K562 (cell line): ENCODE results near the gene STARD3NL. TPM values are rescaled to one million over a fixed set of nuclear protein-coding genes. Genes with fewer than 3 reads are reported as not detected.
"Not testable (repeated sequence)": the region's sequence is repeated elsewhere in the genome, so short reads cannot be mapped to it uniquely, and the experiment has no call there.

Experiments
- ATAC-seq: fragments of 200-7000 bp; cut with Tn5 transposase; 3 replicates; pipeline ENCODE4 v1.9.1; 2020; ENCODE audit warnings: moderate library complexity
- BruUV-seq: library from RNA; stranded (reverse); fragments of 400-500 nt; replicated peaks from 2 replicates; lab custom pipeline; 2021; lab: Mats Ljungman, UMichigan
- CTCF ChIA-PET: fragments of 300-600 bp; formaldehyde crosslinking; extraction: SDS; loops from one replicate; lab custom pipeline; 2021; ENCODE audit warnings: low intra/inter-chr PET ratio; lab: Yijun Ruan, JAX
- POLR2A ChIA-PET: fragments of 300-600, 350-650 bp; sonication (Branson Sonifier 250); formaldehyde crosslinking; extraction: SDS; loops from one replicate; lab custom pipeline; 2021; ENCODE audit warnings: antibody characterized with exemption, inconsistent platforms; lab: Yijun Ruan, JAX
- DNase-seq, 4 experiments: peaks; one replicate each; pipeline versions ENCODE4 v3.0.0 to v3.0.0-alpha.2; 2011 to 2018; ENCODE audit warnings: low spot score in 3 of 4, mixed read lengths in 3 of 4; ENCODE audit errors: extremely low read depth in 1 of 4
- FAIRE-seq: peaks from 2 replicates; lab custom pipeline; 2011; peaks lifted over from hg19 to GRCh38; lab: Jason Lieb, UNC
- H2AFZ ChIP-seq: 2 replicates; pipeline ENCODE4 v1.6.0; 2011; ENCODE audit warnings: low read depth, low read length, control low read depth, inconsistent platforms
- H3K27ac ChIP-seq: fragments of 200-600 bp; 3 replicates; pipeline ENCODE4 v1.8.0; 2011; ENCODE audit warnings: low read depth, mild to moderate bottlenecking, control low read depth, inconsistent platforms, low read length, moderate library complexity, mixed read lengths; ENCODE audit errors: extremely low read depth
- H3K27me3 ChIP-seq, 2 experiments: fragments of 300-600 bp in 1 of 2; 2 replicates in 1 of 2; 3 replicates in 1 of 2; pipeline versions ENCODE4 v1.6.0 to v1.8.0; 2011; ENCODE audit warnings: inconsistent platforms in 2 of 2, low read length in 2 of 2, mild to moderate bottlenecking in 1 of 2, mixed read lengths in 1 of 2, moderate library complexity in 1 of 2; ENCODE audit not compliant: control insufficient read depth in 2 of 2, insufficient read depth in 2 of 2
- H3K36me3 ChIP-seq: fragments of 300-600 bp; 3 replicates; pipeline ENCODE4 v1.8.0; 2011; ENCODE audit warnings: mild to moderate bottlenecking, low read length, inconsistent platforms; ENCODE audit not compliant: control insufficient read depth, insufficient read depth
- H3K4me1 ChIP-seq, 2 experiments: fragments of 200-600 bp in 1 of 2; replicated peaks in 1 of 2; 2 replicates in 1 of 2; 3 replicates in 1 of 2; pipeline versions ENCODE4 v1.5.1 to v1.8.0; 2011; ENCODE audit warnings: inconsistent platforms in 2 of 2, low read length in 2 of 2, mild to moderate bottlenecking in 1 of 2, mixed read lengths in 1 of 2, moderate library complexity in 1 of 2; ENCODE audit not compliant: control insufficient read depth in 2 of 2, insufficient read depth in 2 of 2
- H3K4me2 ChIP-seq: 2 replicates; pipeline ENCODE4 v1.6.1; 2011; ENCODE audit warnings: low read length, control low read depth, inconsistent platforms, mixed read lengths; ENCODE audit not compliant: insufficient read depth
- H3K4me3 ChIP-seq: fragments of 200-600 bp; sonication (generic), shearing (Covaris generic); 2 replicates; pipeline ENCODE4 v1.5.1; 2016; ENCODE audit warnings: control low read depth, inconsistent platforms
- H3K79me2 ChIP-seq: fragments of 200-600 bp; 3 replicates; pipeline ENCODE4 v1.8.0; 2011; ENCODE audit warnings: low read length, inconsistent platforms; ENCODE audit not compliant: control insufficient read depth, insufficient read depth
- H3K9ac ChIP-seq, 2 experiments: 2 replicates each; pipeline versions ENCODE4 v1.6.0 to v1.6.1; 2011; ENCODE audit warnings: low read depth in 2 of 2, low read length in 2 of 2, control low read depth in 1 of 2, inconsistent platforms in 1 of 2, mild to moderate bottlenecking in 1 of 2, mixed read lengths in 1 of 2; ENCODE audit not compliant: insufficient read depth in 1 of 2
- H3K9me1 ChIP-seq: one replicate; pipeline ENCODE4 v1.6.0; 2011; ENCODE audit warnings: inconsistent platforms, mild to moderate bottlenecking, low read length, moderate library complexity; ENCODE audit not compliant: control insufficient read depth, insufficient read depth
- H3K9me3 ChIP-seq: replicated peaks from 2 replicates; pipeline ENCODE4 v1.5.1; 2011; ENCODE audit warnings: low read depth, low read length, inconsistent platforms; ENCODE audit not compliant: control insufficient read depth, insufficient read depth
- H4K20me1 ChIP-seq: replicated peaks from 2 replicates; pipeline ENCODE4 v1.6.1; 2011; ENCODE audit warnings: low read length, inconsistent platforms, mixed read lengths; ENCODE audit not compliant: control insufficient read depth, insufficient read depth
- BCOR ChIP-seq: fragments of 450-650 bp; IDR thresholded peaks from 2 replicates; pipeline ENCODE4 v1.6.1; 2016
- CREB3L1 ChIP-seq: fragments of 450-650 bp; IDR thresholded peaks from 2 replicates; pipeline ENCODE4 v1.6.1; 2014; ENCODE audit warnings: low read depth, mild to moderate bottlenecking, moderate library complexity, borderline replicate concordance
- NFYB ChIP-seq: IDR thresholded peaks from 2 replicates; pipeline ENCODE4 v1.6.1; 2011; ENCODE audit warnings: mild to moderate bottlenecking, moderate library complexity; ENCODE audit not compliant: insufficient read length; ENCODE audit errors: extremely low read depth
- POLR2H ChIP-seq: IDR thresholded peaks from 2 replicates; pipeline ENCODE4 v1.6.1; 2016; ENCODE audit warnings: missing genetic modification characterization, low read depth, mild to moderate bottlenecking, control low read depth, missing compliant biosample characterization, moderate library complexity
- SMAD1 ChIP-seq: fragments of 150-350 bp; IDR thresholded peaks from 2 replicates; pipeline ENCODE4 v1.6.1; 2014; ENCODE audit warnings: low read length, low read depth; ENCODE audit not compliant: partially characterized antibody
- SNAPC5 ChIP-seq: fragments of 250-450 bp; sonication (Bioruptor Pico); IDR thresholded peaks from 2 replicates; pipeline ENCODE4 v1.8.0; 2021; ENCODE audit warnings: moderate library complexity, mild to moderate bottlenecking, inconsistent platforms
- STAG1 ChIP-seq: sonication (generic); formaldehyde crosslinking; IDR thresholded peaks from 2 replicates; pipeline ENCODE4 v1.5.0; 2020; ENCODE audit warnings: missing genetic modification reagents, borderline replicate concordance
- TEAD4 ChIP-seq, 2 experiments: sonication (generic) in 1 of 2; formaldehyde crosslinking in 1 of 2; IDR thresholded peaks; 2 replicates each; pipeline versions ENCODE4 v1.6.1 to v1.8.0; 2012 to 2022; ENCODE audit warnings: borderline replicate concordance in 1 of 2, inconsistent platforms in 1 of 2, low read length in 1 of 2, mild to moderate bottlenecking in 1 of 2, missing genetic modification reagents in 1 of 2
- ZNF316 ChIP-seq: fragments of 450-650 bp; IDR thresholded peaks from 2 replicates; pipeline ENCODE4 v1.6.1; 2016
- ZNF76 ChIP-seq: fragments of 250-450 bp; sonication (Bioruptor Pico); IDR thresholded peaks from 2 replicates; pipeline ENCODE4 v1.4.0; 2020; ENCODE audit warnings: mild to moderate bottlenecking, moderate library complexity, borderline replicate concordance
- ZNF785 ChIP-seq: fragments of 250-450 bp; sonication (Bioruptor Pico); IDR thresholded peaks from 2 replicates; pipeline ENCODE4 v1.4.0; 2020; ENCODE audit warnings: mild to moderate bottlenecking
- WGBS: fragments of 100-300 bp; shearing (Covaris generic); methylation state at CpG from one replicate; pipeline ENCODE4 v1.1.6; 2016; ENCODE audit warnings: low coverage, mixed read lengths; ENCODE audit not compliant: insufficient coverage; ENCODE audit errors: missing lambda C conversion rate; 5-methylcytosine and 5-hydroxymethylcytosine counted together
- in situ Hi-C: fragments of 300-500 bp; cut with MboI; formaldehyde crosslinking; loops from 4 replicates; pipeline ENCODE4 v1.15.0; 2018; ENCODE audit warnings: inconsistent platforms, mixed read lengths
- intact Hi-C: fragments of 100-400 bp; cut with micrococcal nuclease; formaldehyde crosslinking; loops from 2 replicates; pipeline ENCODE4 v1.14.2; 2022
- polyA plus RNA-seq, 8 experiments: library from polyadenylated mRNA; depleted of rRNA in 4 of 8; stranded (reverse) in 5 of 8; unstranded in 3 of 8; fragments of >200 nt; fragmentation: Nextera tagmentation in 2 of 8; fragmentation: Illumina TruSeq in 1 of 8; extraction: Ambion mirVana in 2 of 8; extraction: Trizol in 1 of 8; gene quantifications; 2 replicates each; pipeline versions ENCODE4 v1.2.1 to v1.2.3, GENCODE V29; 2011 to 2014; ENCODE audit warnings: inconsistent platforms in 1 of 8, missing spikeins in 1 of 8
- total RNA-seq, 7 experiments: library from RNA; depleted of rRNA in 6 of 7; stranded (reverse); fragments of >200 nt in 6 of 7; fragmentation: Illumina TruSeq in 2 of 7; extraction: Trizol in 2 of 7; gene quantifications; 2 replicates each; pipeline versions ENCODE4 v1.2.1 to v1.2.3, GENCODE V29; 2011 to 2021; ENCODE audit warnings: low replicate concordance in 1 of 7

STARD3NL gene
- total and polyA plus RNA-seq, 9 of the 15 experiments (the other 6 are each of a cell fraction or from before 2014, with no cell fraction given), result 42.2 to 90.0 (median 57.6) TPM

GRCh38 chr7:38175547-38175946 is 2.5 kb upstream of the STARD3NL start:
- 43% methylated on average over 5 of the region's 9 CpGs for WGBS
- intact Hi-C loops, result loop anchor here (5.0 kb wide), 1 partner anchor 48 kb away; no protein-coding TSS in a partner anchor
- H3K9me3 ChIP-seq, ATAC-seq, FAIRE-seq, in situ Hi-C loops, H3K27ac ChIP-seq, H3K4me3 ChIP-seq, H3K27me3 ChIP-seq, H2AFZ ChIP-seq, H3K9me1 ChIP-seq, H4K20me1 ChIP-seq, CTCF ChIA-PET, H3K36me3 ChIP-seq, H3K9ac ChIP-seq, BruUV-seq, H3K4me2 ChIP-seq, DNase-seq: not testable (repeated sequence)
- Histone ChIP-seq H3K79me2 (peaks cover 23% of the 10 kb centered on the region), H3K4me1 (peaks cover 7 to 12% of the 10 kb centered on the region in 2 experiments; a peak in 3 of 5 replicates)
- peak; percentile 41; the same call in 1 of the 2 replicates for TF ChIP-seq ZNF316
- TF ChIP-seq NFYB, result peak; percentile 34
- POLR2A ChIA-PET, result interaction anchor here (0.8 kb wide), 1 partner anchor 27 kb away, joined by 4 read pairs; no protein-coding TSS in a partner anchor

- H2AFZ ChIP-seq, result peak overlapping the region; percentile 98
- H3K27me3 ChIP-seq, result no peaks in the 10 kb centered on the region
- H3K9me3 ChIP-seq, result no peaks in the 10 kb centered on the region
- 15% methylated on average over 12 of the region's 15 CpGs for WGBS
- FAIRE-seq, result no peak
- H3K4me1 ChIP-seq, result peaks cover 7 to 25% of the 10 kb centered on the region in 2 experiments
- H3K9ac ChIP-seq, result peak overlapping the region; percentile 19 to 47; a peak in 2 of 4 replicates
- ChIA-PET CTCF (no interaction called here), POLR2A (interaction anchor here (0.6 to 1.4 kb wide), 8 partner anchors 9 to 1475 kb away, joined by 3 to 7 read pairs (median 4); no protein-coding TSS in a partner anchor)
- intact Hi-C loops (loop anchor here (2.0 to 5.0 kb wide), 3 partner anchors 50 to 163 kb away; no protein-coding TSS in a partner anchor), in situ Hi-C loops (no loop called here)
- H3K4me3 ChIP-seq, result peak overlapping the region; percentile 68
- ATAC-seq, result no peak; the same call in 2 of the 3 replicates
- H3K4me2 ChIP-seq, result peak overlapping the region; percentile 85
- no peaks in the 10 kb centered on the region for H3K9me1 ChIP-seq
- H4K20me1 ChIP-seq, result no peaks in the 10 kb centered on the region
- H3K36me3 ChIP-seq, result no peaks in the 10 kb centered on the region
- DNase-seq, result no peak
- BruUV-seq, result TSS peak; percentile 78
- peak overlapping the region; percentile 47 for H3K27ac ChIP-seq
- H3K79me2 ChIP-seq, result peaks cover 44% of the 10 kb centered on the region
- no peak for TF ChIP-seq STAG1 (CRISPR knock-in tag)
- no peak for TF ChIP-seq BCOR
- 0 out of 2 replicates have a peak, but pooled peaks have one; percentile 27 for TF ChIP-seq TEAD4 (IDR thresholded peaks at IDR 0.05; ENCODE audit: low read length)
- no peak for TF ChIP-seq TEAD4 (CRISPR knock-in tag; IDR thresholded peaks at IDR 0.05; ENCODE audit: borderline replicate concordance)
- TF ChIP-seq SNAPC5 (CRISPR knock-in tag), result no peak
- TF ChIP-seq CREB3L1, result no peak
- no peak for TF ChIP-seq ZNF785
- peak; percentile 22 for TF ChIP-seq SMAD1
- TF ChIP-seq ZNF76 (CRISPR knock-in tag), result no peak
- peak; percentile 80 for TF ChIP-seq POLR2H
Observed at GRCh38 chr7:38177621-38178003, 433 bp upstream of the STARD3NL start.
